Parathyroid adenoma (tissue), 2 donors: ENCODE measurements around the gene HDAC8.
"Not testable (repeated sequence)": the region's sequence is repeated elsewhere in the genome, so short reads cannot be mapped to it uniquely, and the experiment has no call there.

Experiments
- H2AFZ ChIP-seq: fragments of 300-600 bp; sonication (generic); one replicate; pipeline ENCODE4 v1.7.0; 2017; ENCODE audit warnings: antibody characterized with exemption, mild to moderate bottlenecking
- H3K27ac ChIP-seq: fragments of 300-600 bp; sonication (generic); one replicate; pipeline ENCODE4 v1.7.0; 2017
- H3K27me3 ChIP-seq: fragments of 300-600 bp; sonication (generic); one replicate; pipeline ENCODE4 v1.7.0; 2017; ENCODE audit warnings: low read length; ENCODE audit not compliant: control insufficient read depth, insufficient read depth
- H3K36me3 ChIP-seq: fragments of 300-600 bp; sonication (generic); one replicate; pipeline ENCODE4 v1.7.0; 2017; ENCODE audit warnings: low read length; ENCODE audit not compliant: control insufficient read depth, insufficient read depth
- H3K4me1 ChIP-seq: fragments of 300-600 bp; sonication (generic); one replicate; pipeline ENCODE4 v1.7.0; 2017; ENCODE audit warnings: control low read depth
- H3K4me2 ChIP-seq: fragments of 300-600 bp; sonication (generic); one replicate; pipeline ENCODE4 v1.7.0; 2017; ENCODE audit warnings: low read length
- H3K4me3 ChIP-seq: fragments of 300-600 bp; sonication (generic); one replicate; pipeline ENCODE4 v1.7.0; 2017; ENCODE audit warnings: low read depth, low read length
- H3K79me2 ChIP-seq: fragments of 300-600 bp; sonication (generic); one replicate; pipeline ENCODE4 v1.7.0; 2017; ENCODE audit warnings: control low read depth
- H3K9ac ChIP-seq: fragments of 300-600 bp; sonication (generic); one replicate; pipeline ENCODE4 v1.7.0; 2017; ENCODE audit warnings: mild to moderate bottlenecking
- H3K9me3 ChIP-seq: fragments of 300-600 bp; sonication (generic); one replicate; pipeline ENCODE4 v1.7.0; 2017; ENCODE audit warnings: low read length; ENCODE audit not compliant: control insufficient read depth
- TF ChIP-seq, protein P1 (sequence below): fragments of 300-600 bp; sonication (generic); IDR thresholded peaks from one replicate; pipeline ENCODE4 v1.7.0; 2017; ENCODE audit warnings: antibody characterized with exemption, mild to moderate bottlenecking
- donor health status: primary hyperparathyroidism.

The HDAC8 gene

DNA sequence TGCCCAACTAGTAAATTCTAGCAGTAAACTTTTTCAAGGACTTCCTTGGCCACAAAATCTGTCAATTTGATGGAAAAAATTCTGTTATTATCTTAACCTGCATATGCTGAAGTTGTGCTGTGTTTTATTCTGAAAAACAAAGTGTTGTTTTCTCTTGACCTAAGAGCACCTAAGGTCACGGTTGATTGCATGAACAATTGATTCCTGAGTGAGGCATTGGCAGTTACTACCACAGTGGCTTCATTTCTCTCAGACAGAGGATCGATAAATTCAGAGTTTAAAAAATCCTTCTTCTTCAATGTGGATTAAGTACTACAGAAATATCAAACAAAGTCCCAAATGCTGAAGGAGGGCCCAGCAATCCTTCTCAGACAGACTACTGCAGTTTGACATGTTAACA lies 6.2 kb downstream of the HDAC8 start:
- Histone ChIP-seq H3K4me2 (no peak overlapping the region), H2AFZ (no peak overlapping the region), H3K4me1 (no peaks in the 10 kb centered on the region), H3K27ac (no peak overlapping the region), H3K9me3 (no peaks in the 10 kb centered on the region), H3K36me3 (no peaks in the 10 kb centered on the region), H3K4me3 (no peak overlapping the region), H3K79me2 (no peaks in the 10 kb centered on the region), H3K27me3 (no peaks in the 10 kb centered on the region), H3K9ac (no peak overlapping the region)
- TF ChIP-seq, protein P1, sequence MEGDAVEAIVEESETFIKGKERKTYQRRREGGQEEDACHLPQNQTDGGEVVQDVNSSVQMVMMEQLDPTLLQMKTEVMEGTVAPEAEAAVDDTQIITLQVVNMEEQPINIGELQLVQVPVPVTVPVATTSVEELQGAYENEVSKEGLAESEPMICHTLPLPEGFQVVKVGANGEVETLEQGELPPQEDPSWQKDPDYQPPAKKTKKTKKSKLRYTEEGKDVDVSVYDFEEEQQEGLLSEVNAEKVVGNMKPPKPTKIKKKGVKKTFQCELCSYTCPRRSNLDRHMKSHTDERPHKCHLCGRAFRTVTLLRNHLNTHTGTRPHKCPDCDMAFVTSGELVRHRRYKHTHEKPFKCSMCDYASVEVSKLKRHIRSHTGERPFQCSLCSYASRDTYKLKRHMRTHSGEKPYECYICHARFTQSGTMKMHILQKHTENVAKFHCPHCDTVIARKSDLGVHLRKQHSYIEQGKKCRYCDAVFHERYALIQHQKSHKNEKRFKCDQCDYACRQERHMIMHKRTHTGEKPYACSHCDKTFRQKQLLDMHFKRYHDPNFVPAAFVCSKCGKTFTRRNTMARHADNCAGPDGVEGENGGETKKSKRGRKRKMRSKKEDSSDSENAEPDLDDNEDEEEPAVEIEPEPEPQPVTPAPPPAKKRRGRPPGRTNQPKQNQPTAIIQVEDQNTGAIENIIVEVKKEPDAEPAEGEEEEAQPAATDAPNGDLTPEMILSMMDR: no peak

DNA sequence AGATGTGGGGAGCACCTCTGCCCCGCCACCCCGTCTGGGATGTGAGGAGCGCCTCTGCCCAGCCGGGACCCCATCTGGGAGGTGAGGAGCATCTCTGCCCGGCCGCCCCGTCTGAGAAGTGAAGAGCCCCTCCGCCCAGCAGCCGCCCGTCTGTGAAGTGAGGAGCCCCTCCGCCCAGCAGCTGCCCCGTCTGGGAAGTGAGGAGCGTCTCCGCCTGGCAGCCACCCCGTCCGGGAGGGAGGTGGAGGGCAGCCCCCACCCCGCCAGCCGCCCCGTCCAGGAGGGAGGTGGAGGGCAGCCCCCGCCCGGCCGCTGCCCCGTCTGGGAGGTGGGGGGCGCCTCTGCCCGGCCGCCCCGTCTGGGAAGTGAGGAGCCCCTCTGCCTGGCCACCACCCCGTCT lies 13.0 kb downstream of the HDAC8 start:
- not testable (repeated sequence) for H3K36me3 ChIP-seq, H3K4me3 ChIP-seq, H3K9me3 ChIP-seq, H2AFZ ChIP-seq, H3K4me2 ChIP-seq, H3K27me3 ChIP-seq, H3K4me1 ChIP-seq, H3K79me2 ChIP-seq, H3K27ac ChIP-seq, H3K9ac ChIP-seq

DNA sequence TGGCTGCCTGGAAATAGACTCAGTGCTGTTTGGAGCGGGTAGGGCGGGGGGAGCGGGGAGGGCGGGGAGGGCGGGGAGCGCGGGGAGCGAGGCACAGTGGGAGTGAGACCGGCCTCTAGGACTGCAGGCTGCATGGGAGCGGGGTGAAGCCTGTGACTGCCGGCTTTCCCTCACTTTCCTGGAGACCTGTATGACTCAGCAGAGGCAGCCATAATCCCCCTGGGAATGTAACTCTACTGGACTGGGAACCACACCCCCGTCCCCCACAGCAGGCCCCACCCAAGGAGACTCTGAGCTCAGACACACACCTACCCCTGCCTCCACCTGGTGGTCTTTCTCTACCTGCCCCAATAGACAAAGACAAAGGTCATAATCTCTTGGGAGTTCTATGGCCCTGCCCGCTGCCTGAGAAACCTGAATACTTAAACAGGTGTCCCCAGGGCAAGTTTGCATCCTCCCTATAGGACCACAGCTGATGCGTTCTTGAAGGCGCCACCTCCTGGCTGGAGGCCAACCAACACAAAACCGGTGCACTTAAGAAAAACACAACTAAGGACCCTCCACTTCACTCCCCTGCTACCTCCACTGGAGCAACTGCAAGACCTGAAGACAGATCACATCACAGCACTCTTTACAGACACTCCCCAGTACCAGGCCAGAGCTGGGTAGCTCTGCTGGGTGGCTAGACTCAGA lies 18.0 kb downstream of the HDAC8 start:
- Histone ChIP-seq H3K9ac (no peak overlapping the region), H3K79me2 (peaks cover 2% of the 10 kb centered on the region), H3K36me3 (no peaks in the 10 kb centered on the region), H3K9me3 (no peaks in the 10 kb centered on the region), H3K27me3 (no peaks in the 10 kb centered on the region), H3K4me3 (no peak overlapping the region), H2AFZ (no peak overlapping the region), H3K4me2 (no peak overlapping the region), H3K4me1 (no peaks in the 10 kb centered on the region), H3K27ac (no peak overlapping the region)
- TF ChIP-seq, protein P1: no peak

DNA sequence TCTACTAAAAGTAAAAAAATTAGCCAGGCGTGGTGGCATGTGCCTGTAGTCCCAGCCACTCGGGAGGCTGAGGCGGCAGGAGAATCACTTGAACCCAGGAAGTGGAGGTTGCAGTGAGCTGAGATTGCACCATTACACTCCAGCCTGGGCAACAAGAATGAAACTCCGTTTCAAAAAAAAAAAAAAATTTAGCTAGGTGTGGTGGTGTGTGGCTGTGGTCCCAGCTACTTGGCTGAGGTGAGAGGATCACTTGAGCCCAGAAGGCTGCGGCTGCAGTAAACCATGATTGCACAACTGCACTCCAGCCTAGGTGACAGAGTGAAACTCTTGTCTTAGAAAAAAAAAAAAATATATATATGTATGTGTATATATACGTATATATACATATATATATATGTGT lies 20.2 kb downstream of the HDAC8 start:
- not testable (repeated sequence) for H2AFZ ChIP-seq, H3K27me3 ChIP-seq, H3K9ac ChIP-seq, H3K4me2 ChIP-seq, H3K4me3 ChIP-seq, H3K36me3 ChIP-seq, H3K4me1 ChIP-seq, H3K9me3 ChIP-seq, H3K27ac ChIP-seq, H3K79me2 ChIP-seq

DNA sequence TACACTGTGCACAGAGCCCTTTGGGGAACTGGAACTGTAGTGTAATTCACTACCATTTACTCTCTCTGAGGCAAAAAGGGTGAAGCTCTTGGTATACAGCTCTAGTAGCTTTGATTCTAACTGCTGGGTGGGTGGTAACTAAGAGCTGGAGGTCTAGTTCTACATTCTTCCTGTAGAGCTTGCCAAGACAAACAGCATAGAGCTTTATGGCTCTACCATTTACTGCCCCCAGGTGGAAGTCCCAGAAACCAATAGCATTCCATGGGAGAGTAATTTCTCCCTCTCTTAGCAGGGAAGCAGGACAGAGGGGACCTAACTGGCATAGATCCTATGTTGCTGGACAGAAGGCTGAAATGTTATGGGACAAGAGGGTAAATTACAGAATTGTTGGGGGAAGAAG lies 26.7 kb downstream of the HDAC8 start:
- Histone ChIP-seq H3K4me2 (no peak overlapping the region), H3K9me3 (no peaks in the 10 kb centered on the region), H3K79me2 (no peaks in the 10 kb centered on the region), H3K4me1 (no peaks in the 10 kb centered on the region), H2AFZ (no peak overlapping the region), H3K27ac (no peak overlapping the region), H3K27me3 (no peaks in the 10 kb centered on the region), H3K4me3 (no peak overlapping the region), H3K9ac (no peak overlapping the region), H3K36me3 (no peaks in the 10 kb centered on the region)
- TF ChIP-seq, protein P1: no peak

DNA sequence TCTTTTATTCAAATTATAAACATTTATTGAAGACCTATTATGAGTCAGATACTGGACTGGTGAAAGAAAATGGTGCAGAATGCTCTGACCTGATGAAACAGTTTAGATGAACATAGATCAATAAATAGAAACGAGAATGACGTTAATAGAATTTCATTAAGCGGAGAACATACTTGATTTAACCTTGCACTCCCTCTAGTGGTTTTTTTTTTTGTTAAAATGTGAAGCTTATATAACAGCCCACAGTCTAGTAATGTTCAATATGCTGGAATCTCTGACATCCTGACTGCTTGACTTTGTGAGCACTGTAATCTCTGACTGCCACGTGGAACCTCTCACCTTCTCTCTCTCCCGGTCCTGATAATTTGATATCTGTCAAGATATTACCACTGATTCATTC lies 32.3 kb downstream of the HDAC8 start:
- H3K4me2 ChIP-seq: no peak overlapping the region
- no peaks in the 10 kb centered on the region for H3K27me3 ChIP-seq
- H3K4me1 ChIP-seq: no peaks in the 10 kb centered on the region
- H3K9me3 ChIP-seq: no peaks in the 10 kb centered on the region
- H3K4me3 ChIP-seq: no peak overlapping the region
- TF ChIP-seq, protein P1: peak; percentile 31
- H3K27ac ChIP-seq: no peak overlapping the region
- no peaks in the 10 kb centered on the region for H3K36me3 ChIP-seq
- H3K79me2 ChIP-seq: no peaks in the 10 kb centered on the region
- H3K9ac ChIP-seq: no peak overlapping the region
- no peak overlapping the region for H2AFZ ChIP-seq
